ENCODE measurements around the gene CLK2. TPM values are rescaled to one million over a fixed set of nuclear protein-coding genes. Genes with fewer than 3 reads are reported as not detected.

The CLK2 gene
- total and polyA plus RNA-seq, 9 of the 15 experiments (the other 6 are each of a cell fraction or from before 2014, with no cell fraction given), result 13.5 to 81.4 (median 39.6) TPM

- TF ChIP-seq NR3C1 (CRISPR knock-in tag; IDR thresholded peaks at IDR 0.05), result no peak
- TF ChIP-seq ZBTB12 (CRISPR knock-in tag; IDR thresholded peaks at IDR 0.05), result no peak
- TF ChIP-seq PRDM10 (IDR thresholded peaks at IDR 0.05; ENCODE audit: partially characterized antibody), result no peak
- no peak for TF ChIP-seq ZNF644 (tag; IDR thresholded peaks at IDR 0.05; ENCODE audit: low read depth)
- no peak for TF ChIP-seq MAFK (IDR thresholded peaks at IDR 0.05; ENCODE audit: low read length)
- TF ChIP-seq GABPB2 (CRISPR knock-in tag; conservative IDR thresholded peaks at IDR 0.05), result no peak
- TF ChIP-seq SMAD2 (IDR thresholded peaks at IDR 0.05; ENCODE audit: low read depth, low read length), result no peak
- peak; percentile 56; the same call in 1 of the 2 replicates for TF ChIP-seq NCOA1 (IDR thresholded peaks at IDR 0.05; ENCODE audit: low read depth)
- no peak for TF ChIP-seq U2AF2 (optimal IDR thresholded peaks at IDR 0.05; ENCODE audit: low read depth, low read length)
- TF ChIP-seq CHD1 (IDR thresholded peaks at IDR 0.05; ENCODE audit: low read length), result no peak
- TF ChIP-seq RREB1 (CRISPR knock-in tag; IDR thresholded peaks at IDR 0.05), result no peak
- no peak for TF ChIP-seq NR1H2 (CRISPR knock-in tag; IDR thresholded peaks at IDR 0.05)
- no peak for TF ChIP-seq ZBTB8A (IDR thresholded peaks at IDR 0.05; ENCODE audit: partially characterized antibody)
- TF ChIP-seq RBM17 (IDR thresholded peaks at IDR 0.05; ENCODE audit: borderline replicate concordance, low read depth, low read length), result no peak
- TF ChIP-seq JUN (IDR thresholded peaks at IDR 0.05; ENCODE audit: borderline replicate concordance, low read depth, low read length), result 0 out of 2 replicates have a peak, but pooled peaks have one; percentile 4
- TF ChIP-seq JUN (CRISPR knock-in tag; IDR thresholded peaks at IDR 0.05; ENCODE audit: borderline replicate concordance), result no peak
- TF ChIP-seq XRCC3 (IDR thresholded peaks at IDR 0.05), result no peak
- no peak for TF ChIP-seq TCFL5 (CRISPR knock-in tag; conservative IDR thresholded peaks at IDR 0.05)
These were observed 47.0 kb downstream of the CLK2 start (continued) for GRCh38 chr1:155226188-155226909.
